GM21360 (cell line): ENCODE data around the gene GPD1L.
"Not testable (repeated sequence)": the region's sequence is repeated elsewhere in the genome, so short reads cannot be mapped to it uniquely, and the experiment has no call there.

Experiments used
- ATAC-seq: cut with Tn5 transposase; IDR thresholded peaks from one replicate; pipeline ENCODE4 v1.9.1; 2021; ENCODE audit warnings: mild to moderate bottlenecking, moderate library complexity; ENCODE audit not compliant: unreplicated experiment

GPD1L gene

GRCh38 chr3:32105291-32106131 lies 909 bp upstream of the GPD1L start:
- no peak for ATAC-seq

DNA sequence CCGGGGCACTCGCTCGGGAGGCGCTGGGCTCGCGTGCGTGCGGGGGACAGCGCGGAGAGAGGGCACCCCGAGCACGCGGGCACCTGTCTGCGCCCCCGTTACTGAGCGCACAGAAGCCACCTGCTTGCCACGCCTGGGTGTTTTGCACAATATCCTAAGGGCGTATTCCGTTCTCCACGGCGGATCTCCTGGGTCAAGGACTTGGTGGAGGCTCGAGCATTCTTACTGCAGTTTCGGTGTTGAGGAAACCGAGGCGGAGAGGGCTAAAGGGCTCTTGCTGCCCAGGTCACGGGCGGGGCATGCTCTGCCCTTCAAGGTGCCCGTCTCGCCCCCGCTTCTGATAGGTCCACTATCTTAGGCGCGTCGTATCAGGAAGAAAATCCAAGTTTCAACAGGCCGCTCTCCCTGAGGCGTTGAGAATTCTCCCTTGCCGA lies 526 bp downstream of the GPD1L start:
- ATAC-seq, result no peak

- ATAC-seq, result not testable (repeated sequence)
Observed at GRCh38 chr3:32108224-32108623, 1.8 kb downstream of the GPD1L start.

GRCh38 chr3:32109256-32109655 lies 2.8 kb downstream of the GPD1L start:
- no peak for ATAC-seq

DNA sequence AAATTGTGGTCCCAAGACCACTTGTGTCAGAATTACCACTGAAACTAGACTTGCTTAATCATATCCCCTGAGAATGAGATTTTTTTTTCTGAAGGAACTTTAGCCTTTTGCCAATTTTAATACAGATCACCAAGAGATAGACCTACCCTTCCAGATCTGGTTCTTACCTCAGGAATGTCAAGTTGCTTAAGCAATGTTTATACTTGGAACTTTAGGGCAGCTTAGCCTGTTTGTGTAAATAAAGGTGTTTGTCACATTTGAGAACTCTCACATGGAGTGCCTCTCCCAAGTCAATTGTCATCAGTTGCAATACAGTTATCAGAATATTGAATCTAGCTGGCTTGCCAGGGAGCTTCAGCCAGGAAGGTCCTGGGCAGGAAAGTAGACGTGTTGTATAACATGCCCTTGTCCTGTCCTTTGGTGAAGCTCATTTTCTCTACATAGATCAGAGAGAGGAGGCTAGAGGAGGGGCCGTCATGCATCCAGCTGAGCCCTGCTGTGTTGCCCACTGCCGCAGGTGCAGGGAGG lies 3.9 kb downstream of the GPD1L start:
- no peak for ATAC-seq

DNA sequence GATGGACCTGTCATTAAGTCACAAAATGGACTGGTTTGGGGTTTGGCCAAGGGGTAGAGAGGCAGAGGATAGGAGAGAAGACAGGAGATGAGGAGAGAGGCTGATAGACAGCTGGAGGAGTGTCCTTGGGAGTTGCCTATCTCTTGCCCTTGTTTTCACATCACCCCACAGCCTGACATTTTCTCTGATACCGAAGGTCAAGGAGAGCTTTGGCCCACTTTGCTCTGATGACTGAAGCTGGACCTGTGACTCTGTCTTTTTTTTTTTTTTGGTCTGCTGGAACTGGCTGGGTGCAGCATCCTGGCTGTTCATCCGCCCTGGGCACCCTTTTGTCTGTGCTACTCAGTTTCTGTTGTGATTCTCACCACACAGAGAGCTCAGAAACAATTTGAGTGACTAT lies 5.1 kb downstream of the GPD1L start:
- ATAC-seq, result no peak

DNA sequence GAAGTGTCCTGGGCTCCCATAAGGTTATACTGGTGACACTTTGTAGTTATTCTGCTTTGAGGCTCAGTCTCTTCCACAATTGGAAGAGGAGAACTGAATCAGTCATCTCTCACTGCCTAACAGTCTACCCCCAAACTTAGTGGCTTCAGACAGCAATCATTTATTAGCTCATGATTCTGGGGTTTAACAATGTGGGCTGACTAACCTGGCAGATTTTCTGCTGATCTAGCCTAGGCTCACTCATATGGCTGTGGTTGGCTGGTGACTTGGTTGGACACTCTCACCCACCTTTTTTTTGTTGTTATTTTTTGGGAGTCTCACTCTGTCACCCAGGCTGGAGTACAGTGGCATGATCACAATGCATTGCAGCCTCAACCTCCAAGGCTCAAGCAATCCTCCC lies 7.1 kb downstream of the GPD1L start:
- no peak for ATAC-seq

DNA sequence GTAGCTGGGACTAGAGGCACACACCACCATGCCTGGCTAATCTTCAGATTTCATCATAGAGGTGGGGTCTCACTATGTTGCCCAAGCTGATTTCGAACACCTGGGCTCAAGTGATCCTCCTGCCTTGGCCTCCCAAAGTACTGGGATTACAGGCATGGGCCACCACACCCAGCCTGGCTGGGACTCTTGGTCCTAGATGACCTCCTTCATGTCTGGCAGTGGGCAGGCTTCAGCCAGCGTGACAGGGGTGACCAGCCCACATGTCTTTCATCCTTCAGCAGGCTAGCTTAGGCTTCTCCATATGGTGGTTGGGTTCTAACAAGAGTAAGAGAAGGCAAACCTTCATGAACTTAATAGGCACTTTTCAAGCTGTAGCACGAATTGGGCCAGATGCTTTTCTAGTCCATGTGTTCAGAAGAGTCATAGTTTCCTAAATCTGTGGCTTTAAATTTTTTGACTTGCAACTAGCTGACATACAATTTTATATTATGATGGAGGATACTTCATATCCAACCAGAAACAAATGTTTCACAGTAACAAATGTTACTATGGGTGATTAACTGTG lies 7.6 kb downstream of the GPD1L start:
- no peak for ATAC-seq

- ATAC-seq, result not testable (repeated sequence)
Observed at GRCh38 chr3:32114546-32115386, 8.3 kb downstream of the GPD1L start.

- no peak for ATAC-seq
Observed at GRCh38 chr3:32117320-32117719, 10.9 kb downstream of the GPD1L start.

DNA sequence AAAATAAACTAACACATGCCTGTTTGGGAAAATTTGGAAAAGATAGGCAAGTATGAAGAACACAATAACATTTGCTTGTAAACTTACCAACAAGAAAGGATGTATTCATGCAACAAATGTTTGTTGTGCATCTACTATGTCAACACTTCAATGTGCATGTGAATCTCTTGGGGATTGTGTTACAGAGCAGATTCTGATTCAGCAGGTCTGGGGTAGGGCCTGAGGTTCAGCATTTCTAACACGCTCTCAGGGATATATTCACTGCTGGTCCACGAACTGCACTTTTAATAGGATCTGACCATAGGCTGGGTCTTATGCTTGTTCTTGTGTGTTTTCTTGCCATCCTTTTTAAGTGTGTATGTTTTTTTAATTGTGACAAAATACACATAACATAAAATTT lies 11.8 kb downstream of the GPD1L start:
- ATAC-seq, result no peak

- ATAC-seq, result no peak
Observed at GRCh38 chr3:32120471-32120870, 14.1 kb downstream of the GPD1L start.

- ATAC-seq, result no peak
Observed at GRCh38 chr3:32121137-32121536, 14.7 kb downstream of the GPD1L start.

- ATAC-seq, result no peak
Observed at GRCh38 chr3:32123620-32124019, 17.2 kb downstream of the GPD1L start.

GRCh38 chr3:32125012-32125411 lies 18.6 kb downstream of the GPD1L start:
- ATAC-seq, result no peak

- no peak for ATAC-seq
Observed at GRCh38 chr3:32126305-32127015, 20.0 kb downstream of the GPD1L start.

GRCh38 chr3:32127219-32127826 lies 20.9 kb downstream of the GPD1L start:
- no peak for ATAC-seq

- ATAC-seq, result no peak
Observed at GRCh38 chr3:32128936-32129335, 22.5 kb downstream of the GPD1L start.

DNA sequence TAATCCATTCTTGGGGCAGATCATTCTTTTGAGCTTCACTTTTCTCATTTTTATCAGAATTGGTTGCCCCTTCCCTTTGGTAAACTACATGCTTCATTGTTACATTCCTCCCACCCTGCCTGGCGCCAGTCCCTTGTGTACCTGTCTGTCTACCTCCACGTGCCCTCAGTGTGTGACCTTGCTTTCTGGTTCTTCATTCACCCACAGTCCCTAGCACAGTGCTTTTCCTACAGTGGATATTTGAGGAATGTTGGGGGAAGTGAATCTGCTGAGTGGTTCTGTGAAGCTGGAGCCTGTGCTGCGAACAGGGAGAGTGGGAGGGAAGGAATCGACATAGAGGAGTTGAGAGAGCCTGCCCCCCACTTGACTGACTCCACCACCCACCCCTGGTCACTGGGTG lies 23.4 kb downstream of the GPD1L start:
- ATAC-seq, result no peak

- ATAC-seq, result no peak
Observed at GRCh38 chr3:32132121-32132520, 25.7 kb downstream of the GPD1L start.
